ENCODE measurements around the gene WDR45B.

The WDR45B gene

GRCh38 chr17:82570277-82570676, 78.0 kb downstream of the WDR45B start:
- TF ChIP-seq EZH2phosphoT487 (IDR thresholded peaks at IDR 0.05; ENCODE audit: borderline replicate concordance, low read length), result no peak
- no peak for TF ChIP-seq CTCF (IDR thresholded peaks at IDR 0.05; ENCODE audit: low read depth, low read length, poor library complexity, severe bottlenecking)
- no peak overlapping the region for H3K4me2 ChIP-seq (ENCODE audit: low read length)
- peaks cover 83% of the 10 kb centered on the region for H3K36me3 ChIP-seq (ENCODE audit: control insufficient read depth, low read length)
- H3K27me3 ChIP-seq (ENCODE audit: control insufficient read depth, low read length), result no peaks in the 10 kb centered on the region
- H3F3A ChIP-seq (ENCODE audit: control insufficient read depth, insufficient read depth), result no peaks in the 10 kb centered on the region; the same call in 1 of the 2 replicates
- no peaks in the 10 kb centered on the region for H3K4me1 ChIP-seq (ENCODE audit: control insufficient read depth, low read length)
- peaks cover 45% of the 10 kb centered on the region for H3K79me2 ChIP-seq (ENCODE audit: control insufficient read depth, low read length)
- no peaks in the 10 kb centered on the region for H3K9me3 ChIP-seq (ENCODE audit: control insufficient read depth, insufficient read depth, low read length)
- no peak overlapping the region for H3K4me3 ChIP-seq (ENCODE audit: low read length)
- no peak overlapping the region for H3K27ac ChIP-seq (ENCODE audit: low read depth, low read length)
- H3K9me2 ChIP-seq (replicated peaks; ENCODE audit: control insufficient read depth, low read length), result no peaks in the 10 kb centered on the region
- no peaks in the 10 kb centered on the region; the same call in 1 of the 2 replicates for H4K20me1 ChIP-seq (ENCODE audit: control insufficient read depth, insufficient read depth, low read depth, low read length)

GRCh38 chr17:82569621-82570020, 78.6 kb downstream of the WDR45B start:
- Histone ChIP-seq H3K9me2 (replicated peaks; ENCODE audit: control insufficient read depth, low read length) (no peaks in the 10 kb centered on the region), H3K4me1 (ENCODE audit: control insufficient read depth, low read length) (no peaks in the 10 kb centered on the region), H4K20me1 (ENCODE audit: control insufficient read depth, insufficient read depth, low read depth, low read length) (no peaks in the 10 kb centered on the region; the same call in 1 of the 2 replicates), H3K36me3 (ENCODE audit: control insufficient read depth, low read length) (peaks cover 83% of the 10 kb centered on the region), H3K79me2 (ENCODE audit: control insufficient read depth, low read length) (peaks cover 46% of the 10 kb centered on the region), H3K27me3 (ENCODE audit: control insufficient read depth, low read length) (no peaks in the 10 kb centered on the region), H3K4me2 (ENCODE audit: low read length) (no peak overlapping the region), H3F3A (ENCODE audit: control insufficient read depth, insufficient read depth) (no peaks in the 10 kb centered on the region; the same call in 1 of the 2 replicates), H3K27ac (ENCODE audit: low read depth, low read length) (no peak overlapping the region), H3K9me3 (ENCODE audit: control insufficient read depth, insufficient read depth, low read length) (no peaks in the 10 kb centered on the region), H3K4me3 (ENCODE audit: low read length) (no peak overlapping the region)
- TF ChIP-seq EZH2phosphoT487 (IDR thresholded peaks at IDR 0.05; ENCODE audit: borderline replicate concordance, low read length) (no peak), CTCF (IDR thresholded peaks at IDR 0.05; ENCODE audit: low read depth, low read length, poor library complexity, severe bottlenecking) (no peak)

DNA sequence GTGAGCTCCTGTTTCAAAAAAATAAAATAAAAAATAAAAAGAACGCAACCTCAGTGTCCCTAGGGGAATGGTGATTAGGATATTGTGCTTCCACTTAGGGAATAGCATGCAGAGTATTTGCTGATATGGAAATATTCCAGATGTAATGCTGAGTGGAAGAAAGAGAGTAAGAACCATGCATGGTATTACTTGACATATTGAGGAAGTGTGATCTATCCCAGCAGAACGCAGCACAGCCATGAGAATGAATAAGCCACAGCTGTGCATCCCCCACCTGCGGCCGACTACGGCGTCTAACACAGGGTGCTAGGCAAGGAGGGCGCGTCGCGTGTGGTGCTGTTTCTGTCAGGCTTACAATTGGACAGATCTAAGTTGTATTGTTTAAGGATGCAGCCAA, 79.2 kb downstream of the WDR45B start:
- Histone ChIP-seq H3F3A (ENCODE audit: control insufficient read depth, insufficient read depth) (no peaks in the 10 kb centered on the region), H3K4me1 (ENCODE audit: control insufficient read depth, low read length) (no peaks in the 10 kb centered on the region), H3K9me2 (replicated peaks; ENCODE audit: control insufficient read depth, low read length) (no peaks in the 10 kb centered on the region), H3K9me3 (ENCODE audit: control insufficient read depth, insufficient read depth, low read length) (no peaks in the 10 kb centered on the region), H4K20me1 (ENCODE audit: control insufficient read depth, insufficient read depth, low read depth, low read length) (no peaks in the 10 kb centered on the region), H3K36me3 (ENCODE audit: control insufficient read depth, low read length) (peaks cover 78% of the 10 kb centered on the region), H3K4me2 (ENCODE audit: low read length) (no peak overlapping the region), H3K79me2 (ENCODE audit: control insufficient read depth, low read length) (peaks cover 44% of the 10 kb centered on the region), H3K27ac (ENCODE audit: low read depth, low read length) (no peak overlapping the region), H3K27me3 (ENCODE audit: control insufficient read depth, low read length) (no peaks in the 10 kb centered on the region), H3K4me3 (ENCODE audit: low read length) (no peak overlapping the region)
- TF ChIP-seq CTCF (IDR thresholded peaks at IDR 0.05; ENCODE audit: low read depth, low read length, poor library complexity, severe bottlenecking) (no peak), EZH2phosphoT487 (IDR thresholded peaks at IDR 0.05; ENCODE audit: borderline replicate concordance, low read length) (no peak)

All from DOHH2 (cell line).